ENCODE measurements around the gene SCYGR8.

GRCh38 chr2:227793148-227793712 lies 47.5 kb downstream of the SCYGR8 start:
- TF ChIP-seq CTCF (IDR thresholded peaks at IDR 0.05) (no peak), ZFX (IDR thresholded peaks at IDR 0.05; ENCODE audit: borderline replicate concordance) (no peak)
